ENCODE measurements around the gene USP46.

DNA sequence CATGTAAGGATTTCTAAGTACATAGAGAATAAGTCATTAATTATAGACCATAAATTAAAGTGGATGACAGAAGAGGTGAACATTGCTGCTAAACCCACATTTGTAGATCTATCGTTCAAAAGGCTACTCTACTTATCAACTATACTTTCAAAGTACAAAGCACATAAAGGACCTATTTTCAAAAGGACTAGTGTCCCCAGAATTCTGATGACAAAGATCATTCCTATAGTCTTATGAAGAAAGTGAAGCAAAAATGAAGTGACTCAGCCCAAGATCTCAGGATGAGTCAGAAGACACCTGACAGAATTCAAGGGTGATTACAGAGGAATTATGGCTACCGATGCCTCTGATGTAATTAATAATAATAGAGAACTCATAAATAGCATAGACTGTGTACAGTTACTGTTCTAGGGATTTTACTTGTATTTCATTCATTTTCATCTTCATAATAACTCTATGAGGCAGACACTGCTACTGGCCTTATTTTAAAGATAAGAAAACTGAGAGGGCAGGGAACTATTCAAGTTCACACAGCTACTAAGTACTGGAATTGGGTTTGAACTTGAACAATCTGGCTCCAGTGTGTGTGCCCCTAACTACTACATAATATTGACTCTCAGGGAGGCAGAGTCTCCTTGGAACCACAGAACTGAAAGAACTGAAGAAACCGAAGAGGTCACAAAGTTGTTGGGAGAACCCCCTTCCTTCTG is 17.1 kb downstream of the USP46 start:
- TF ChIP-seq ZFX (IDR thresholded peaks at IDR 0.05; ENCODE audit: borderline replicate concordance): no peak
- TF ChIP-seq, protein P1, sequence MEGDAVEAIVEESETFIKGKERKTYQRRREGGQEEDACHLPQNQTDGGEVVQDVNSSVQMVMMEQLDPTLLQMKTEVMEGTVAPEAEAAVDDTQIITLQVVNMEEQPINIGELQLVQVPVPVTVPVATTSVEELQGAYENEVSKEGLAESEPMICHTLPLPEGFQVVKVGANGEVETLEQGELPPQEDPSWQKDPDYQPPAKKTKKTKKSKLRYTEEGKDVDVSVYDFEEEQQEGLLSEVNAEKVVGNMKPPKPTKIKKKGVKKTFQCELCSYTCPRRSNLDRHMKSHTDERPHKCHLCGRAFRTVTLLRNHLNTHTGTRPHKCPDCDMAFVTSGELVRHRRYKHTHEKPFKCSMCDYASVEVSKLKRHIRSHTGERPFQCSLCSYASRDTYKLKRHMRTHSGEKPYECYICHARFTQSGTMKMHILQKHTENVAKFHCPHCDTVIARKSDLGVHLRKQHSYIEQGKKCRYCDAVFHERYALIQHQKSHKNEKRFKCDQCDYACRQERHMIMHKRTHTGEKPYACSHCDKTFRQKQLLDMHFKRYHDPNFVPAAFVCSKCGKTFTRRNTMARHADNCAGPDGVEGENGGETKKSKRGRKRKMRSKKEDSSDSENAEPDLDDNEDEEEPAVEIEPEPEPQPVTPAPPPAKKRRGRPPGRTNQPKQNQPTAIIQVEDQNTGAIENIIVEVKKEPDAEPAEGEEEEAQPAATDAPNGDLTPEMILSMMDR (IDR thresholded peaks at IDR 0.05): no peak
